GM18508 (cell line): Measurements from ENCODE around the gene KCTD5.

Experiments used
- ATAC-seq: cut with Tn5 transposase; IDR thresholded peaks from one replicate; pipeline ENCODE4 v1.9.1; 2021; ENCODE audit warnings: moderate number of reproducible peaks; ENCODE audit not compliant: insufficient read depth, unreplicated experiment

The KCTD5 gene

DNA sequence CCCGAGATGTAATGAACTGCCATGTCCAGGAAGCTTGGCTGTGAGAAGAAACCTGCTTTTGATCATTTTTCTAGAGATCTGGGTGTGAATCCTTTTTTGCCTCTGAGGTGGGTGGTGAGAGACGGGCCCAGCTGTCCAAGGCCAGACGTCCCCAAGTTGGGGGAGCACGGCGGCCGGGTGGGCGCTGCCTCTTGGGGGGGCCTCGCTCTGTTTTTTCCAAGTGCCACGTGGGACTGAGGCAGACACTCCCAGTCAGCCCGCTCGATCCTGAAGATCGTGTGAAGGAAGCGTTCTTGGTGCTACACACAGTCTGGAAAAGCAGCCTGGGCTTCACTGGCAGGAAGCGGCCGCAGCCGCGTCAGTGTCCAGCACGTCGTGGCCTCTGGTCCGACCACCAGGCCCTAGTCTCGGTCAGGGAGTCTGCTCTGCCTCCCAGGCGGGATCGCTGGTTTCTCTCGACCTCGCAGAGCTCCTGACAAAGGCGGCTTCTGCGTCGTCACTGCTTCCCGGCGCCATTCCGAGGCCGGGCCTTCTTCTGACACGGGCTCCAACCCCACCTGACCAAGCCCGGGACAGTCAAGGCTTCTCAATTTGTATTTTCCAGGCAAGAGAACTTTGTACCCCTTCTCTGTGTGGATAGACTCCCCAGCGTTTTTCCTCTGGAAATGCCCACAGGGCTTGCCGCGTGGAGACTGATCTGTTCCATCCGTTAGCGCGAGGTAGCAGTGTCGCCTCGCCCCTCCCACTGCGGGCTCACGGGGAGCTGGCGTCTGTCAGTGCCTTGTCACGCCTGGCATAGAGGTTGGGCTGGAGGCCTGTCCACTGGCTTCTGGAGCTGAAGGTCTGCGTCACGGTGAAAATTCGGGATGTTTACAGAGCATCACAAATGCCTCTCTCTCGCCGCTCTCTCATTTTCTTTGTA is 25.3 kb downstream of the KCTD5 start:
- ATAC-seq, result no peak

DNA sequence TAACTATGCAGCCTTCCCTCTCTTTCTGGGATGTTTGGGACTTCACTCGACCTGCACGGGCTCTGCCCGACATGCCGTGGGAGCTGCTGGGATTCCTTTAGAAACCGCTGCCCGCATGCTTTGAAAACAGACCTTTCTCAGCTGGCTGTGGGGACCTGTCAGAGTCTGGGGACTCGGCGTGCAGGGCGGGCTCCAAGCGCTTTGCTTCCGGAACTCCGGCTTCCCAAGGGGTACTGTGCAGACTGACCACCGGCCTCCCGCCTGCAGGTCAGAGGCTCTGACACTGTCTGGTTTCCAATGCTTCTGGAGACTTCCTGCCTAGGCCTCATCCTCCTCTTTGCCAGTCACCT is 25.9 kb downstream of the KCTD5 start:
- ATAC-seq, result no peak

- no peak for ATAC-seq
Observed at GRCh38 chr16:2708955-2709587, 26.7 kb downstream of the KCTD5 start.

DNA sequence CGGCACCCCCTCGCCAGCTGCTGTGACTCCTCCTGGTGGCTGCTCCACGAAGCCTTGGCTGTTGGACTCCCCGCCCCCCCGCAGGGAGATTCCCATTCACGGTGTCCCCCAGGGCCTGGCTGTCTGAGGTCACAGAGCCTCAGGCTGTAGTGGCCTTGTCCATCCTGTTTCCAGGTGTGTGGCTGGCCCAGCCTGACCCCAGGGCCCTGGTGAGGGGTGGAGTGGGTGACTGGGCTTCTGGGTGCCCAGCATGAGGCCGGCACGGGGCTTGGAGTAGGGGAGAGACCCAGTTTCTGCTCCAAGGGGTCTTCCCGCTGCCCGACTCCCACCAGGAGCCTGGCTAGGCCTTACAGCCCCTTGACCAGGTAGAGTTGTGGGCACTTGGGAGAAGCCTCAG is 27.3 kb downstream of the KCTD5 start:
- no peak for ATAC-seq

DNA sequence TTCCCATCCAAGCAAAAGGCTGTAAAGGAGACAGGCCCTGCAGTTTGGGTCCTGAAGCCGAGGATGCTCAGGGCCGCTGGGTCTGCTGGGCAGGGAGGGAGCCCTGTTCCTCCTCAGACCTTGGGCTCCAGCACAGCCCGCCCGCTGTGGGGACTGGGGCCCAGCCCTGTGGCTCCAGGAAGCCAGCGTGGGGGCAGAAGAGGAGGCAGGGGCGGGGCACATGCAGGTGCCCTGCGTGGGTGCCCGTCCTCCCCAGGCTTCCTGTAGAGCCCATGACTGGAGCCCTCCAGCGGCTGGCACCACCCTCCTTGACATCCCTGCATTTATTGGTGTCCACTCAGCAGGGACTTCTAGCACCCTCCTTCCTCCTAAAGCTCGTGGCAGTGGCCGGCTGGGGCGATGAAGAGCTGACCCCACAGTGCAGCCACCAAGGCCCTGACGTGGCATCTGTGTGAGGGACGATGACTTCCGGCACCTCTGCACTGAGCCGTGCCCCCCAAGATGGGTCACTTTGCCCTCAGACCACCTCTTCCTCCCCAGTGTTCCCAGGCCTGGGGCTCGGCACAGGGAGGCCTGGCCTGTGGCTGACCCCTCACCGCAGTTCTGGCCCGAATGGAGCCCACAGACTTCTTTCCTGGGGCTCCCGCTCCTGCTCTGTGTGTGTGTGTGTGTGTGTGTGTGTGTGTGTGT is 27.8 kb downstream of the KCTD5 start:
- ATAC-seq, result no peak

GRCh38 chr16:2710711-2711231 is 28.4 kb downstream of the KCTD5 start:
- no peak for ATAC-seq

GRCh38 chr16:2711370-2712062 is 29.2 kb downstream of the KCTD5 start:
- ATAC-seq, result no peak

DNA sequence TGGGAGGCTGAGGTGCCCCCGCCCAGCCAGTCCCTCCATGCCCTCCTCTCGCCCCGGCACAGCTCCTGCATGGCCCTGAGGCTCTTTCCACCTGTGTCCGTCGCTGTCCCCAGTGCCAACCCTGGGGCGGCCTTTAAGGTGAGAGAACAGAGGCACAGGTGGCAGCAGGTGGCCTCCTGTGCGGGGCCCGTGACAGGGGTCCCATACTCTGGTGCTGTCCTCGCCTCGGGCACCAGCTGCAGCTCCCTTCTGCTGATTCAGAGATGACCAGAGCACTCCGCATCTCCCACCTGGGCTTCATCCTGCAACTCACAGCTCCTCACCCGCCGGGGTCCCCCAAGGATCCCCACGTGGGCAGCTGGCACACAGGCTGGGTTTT is 29.7 kb downstream of the KCTD5 start:
- ATAC-seq, result no peak

DNA sequence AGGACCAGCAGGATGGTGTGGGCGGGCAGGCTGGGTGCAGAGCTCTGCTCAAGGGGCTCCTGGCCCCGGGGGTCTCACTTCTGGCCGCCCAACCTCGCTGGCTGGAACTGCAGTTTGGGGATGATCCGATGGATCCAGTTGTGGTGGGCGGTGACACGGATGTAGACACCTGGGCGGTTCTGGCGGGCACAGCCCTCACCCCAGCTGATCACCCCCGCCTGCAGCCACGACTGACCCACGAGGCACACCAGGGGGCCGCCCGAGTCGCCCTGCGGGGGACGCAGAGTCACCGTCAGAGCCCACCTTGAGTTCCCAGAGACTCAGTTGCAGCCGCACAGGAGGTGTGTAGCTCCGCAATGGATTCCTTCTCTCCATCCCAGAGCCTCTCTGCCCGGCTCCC is 30.2 kb downstream of the KCTD5 start:
- ATAC-seq, result no peak

DNA sequence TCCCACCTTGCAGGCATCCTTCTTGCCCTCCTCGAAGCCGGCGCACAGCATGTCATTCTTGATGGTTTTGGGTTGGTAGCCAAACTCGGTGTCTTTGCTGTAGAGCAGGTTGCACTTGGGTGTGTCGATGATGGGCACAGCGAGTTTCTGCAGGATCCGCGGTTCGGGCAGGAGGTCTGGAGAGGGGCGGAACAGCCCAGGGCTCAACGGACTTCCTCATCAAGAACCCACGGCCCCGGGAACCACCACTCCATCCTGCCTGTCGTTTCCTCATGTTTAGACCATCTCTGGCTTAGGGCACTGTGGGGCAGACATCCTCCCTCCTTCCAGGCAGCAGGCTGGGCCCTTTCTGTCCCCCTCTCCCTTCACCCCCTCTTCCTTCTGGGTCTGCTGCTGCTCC is 31.2 kb downstream of the KCTD5 start:
- no peak for ATAC-seq

DNA sequence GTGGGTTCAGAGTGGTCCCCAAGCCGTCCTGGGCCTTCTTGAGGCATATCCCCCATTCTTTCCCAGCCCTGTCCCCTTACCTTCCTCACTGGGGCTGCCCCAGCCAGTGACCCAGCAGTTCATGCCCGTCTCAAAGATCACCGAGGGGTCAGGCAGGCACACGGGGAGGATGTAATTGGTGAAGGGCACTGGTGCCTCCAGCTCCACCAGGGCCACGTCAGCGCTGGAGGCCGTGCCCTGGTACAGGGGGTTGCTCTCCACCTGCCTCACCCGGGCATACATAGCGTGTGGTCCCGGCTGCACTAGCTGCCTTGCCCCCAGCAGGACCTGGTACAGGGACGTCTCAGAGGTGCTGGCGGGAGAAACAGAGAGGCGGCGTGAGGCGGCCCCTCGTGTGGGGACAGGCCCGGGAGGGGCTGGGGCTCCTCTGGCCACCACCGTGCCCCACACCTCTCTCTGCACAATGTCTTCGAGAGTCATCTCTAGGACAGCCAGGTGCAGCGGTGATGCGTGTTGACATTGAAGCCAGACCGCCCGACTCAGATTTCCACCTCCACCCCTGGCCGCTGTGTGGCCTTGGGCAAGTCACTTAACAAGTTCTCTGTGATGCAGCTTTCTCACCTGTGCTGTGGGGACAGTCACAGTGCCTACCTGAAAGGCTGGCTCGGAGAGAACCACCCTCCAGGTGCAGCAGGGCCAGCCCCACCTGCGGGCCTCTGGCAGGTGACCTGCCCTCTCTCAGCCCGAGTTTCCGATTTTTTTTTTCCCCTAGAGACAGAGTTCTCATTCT is 31.9 kb downstream of the KCTD5 start:
- no peak for ATAC-seq

- no peak for ATAC-seq
Observed at GRCh38 chr16:2715064-2715463, 32.7 kb downstream of the KCTD5 start.

- ATAC-seq, result no peak
Observed at GRCh38 chr16:2715519-2715918, 33.2 kb downstream of the KCTD5 start.

DNA sequence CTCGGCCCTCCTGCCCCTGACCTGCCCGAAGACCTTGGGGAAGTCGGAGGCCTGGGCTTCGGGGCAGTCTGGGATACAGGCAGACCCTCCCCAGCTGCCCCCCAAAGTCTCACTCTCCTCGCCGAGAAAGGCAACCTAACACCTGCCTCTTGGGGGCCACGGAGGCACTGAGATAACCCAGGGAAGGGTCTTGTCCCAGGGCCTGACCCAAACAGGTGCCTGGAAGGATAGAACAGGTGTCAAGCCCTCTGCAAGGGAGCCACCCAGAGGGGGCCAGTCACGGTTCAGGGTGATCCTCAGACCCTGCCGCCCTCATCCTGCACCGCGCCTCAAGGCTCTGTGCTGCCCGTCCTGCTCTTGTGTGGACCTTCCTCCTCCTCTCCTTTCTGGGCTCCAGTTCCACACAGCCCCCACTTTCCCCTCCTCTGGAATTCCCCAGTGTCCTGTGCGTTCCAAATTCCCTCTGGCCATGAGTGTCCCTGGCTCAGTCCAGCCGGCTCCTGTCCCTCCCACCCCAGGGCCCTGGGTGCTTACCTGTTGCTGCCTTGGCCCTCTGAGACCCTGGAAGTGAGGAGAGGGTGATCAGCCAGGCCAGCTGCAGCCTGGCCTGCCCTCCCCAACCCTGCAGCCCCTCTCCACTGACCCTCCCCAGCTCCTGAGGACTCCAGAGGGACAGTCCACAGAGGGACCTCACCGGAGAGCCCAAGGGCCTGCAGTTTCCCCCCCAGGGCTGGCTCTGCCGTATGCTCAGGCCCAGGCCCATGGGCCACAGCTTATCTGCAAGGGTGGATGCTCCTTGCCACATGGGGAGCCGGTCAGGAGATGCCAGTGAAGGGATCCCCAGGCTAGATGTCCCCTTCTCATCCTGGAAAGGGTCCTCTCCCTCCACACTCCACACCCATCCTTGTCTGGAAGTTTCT is 33.9 kb downstream of the KCTD5 start:
- ATAC-seq, result no peak

- ATAC-seq, result no peak
Observed at GRCh38 chr16:2716948-2717347, 34.6 kb downstream of the KCTD5 start.

DNA sequence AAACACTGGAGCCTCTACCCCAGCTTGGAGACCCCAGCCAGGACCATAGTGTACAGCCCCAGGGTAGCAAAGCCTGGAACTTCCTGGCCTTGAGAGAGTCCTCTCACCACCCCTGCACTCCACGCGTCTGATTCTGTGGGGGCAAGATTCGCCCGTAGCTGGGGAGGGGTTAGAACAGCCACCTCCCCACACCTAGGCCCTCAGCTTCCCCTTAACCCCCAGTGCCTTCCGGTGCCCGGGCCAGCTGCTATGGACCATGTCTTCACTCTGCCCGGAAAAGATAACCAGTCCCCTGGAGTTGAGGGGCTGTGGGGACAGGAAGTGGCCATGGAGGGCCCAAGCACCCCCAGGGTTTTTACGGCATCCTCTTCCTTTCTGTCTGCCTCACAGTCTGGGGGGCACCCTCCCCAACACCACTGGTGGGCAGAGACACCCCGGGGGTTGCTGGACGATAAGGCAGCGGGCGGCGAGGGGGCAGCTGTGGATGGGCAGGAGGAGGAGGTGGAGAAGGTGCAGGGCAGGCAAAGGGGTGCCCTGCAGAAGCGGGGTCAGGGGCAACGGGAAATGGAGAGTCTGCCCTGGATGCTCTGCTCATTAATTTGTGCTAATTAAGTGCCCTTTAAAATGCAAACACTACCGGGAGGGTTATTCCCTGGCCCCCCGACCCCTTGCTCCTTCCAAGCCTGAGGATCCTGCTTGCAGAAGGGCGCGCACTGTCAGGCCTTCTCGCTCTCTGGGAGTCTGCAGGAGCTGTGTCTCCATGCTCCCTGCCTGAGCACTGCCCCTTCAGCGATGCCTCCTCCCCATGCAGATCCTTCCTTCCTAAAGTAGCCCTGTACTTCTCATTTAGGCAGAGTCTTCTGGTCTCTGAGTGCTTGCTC is 35.3 kb downstream of the KCTD5 start:
- ATAC-seq, result no peak

DNA sequence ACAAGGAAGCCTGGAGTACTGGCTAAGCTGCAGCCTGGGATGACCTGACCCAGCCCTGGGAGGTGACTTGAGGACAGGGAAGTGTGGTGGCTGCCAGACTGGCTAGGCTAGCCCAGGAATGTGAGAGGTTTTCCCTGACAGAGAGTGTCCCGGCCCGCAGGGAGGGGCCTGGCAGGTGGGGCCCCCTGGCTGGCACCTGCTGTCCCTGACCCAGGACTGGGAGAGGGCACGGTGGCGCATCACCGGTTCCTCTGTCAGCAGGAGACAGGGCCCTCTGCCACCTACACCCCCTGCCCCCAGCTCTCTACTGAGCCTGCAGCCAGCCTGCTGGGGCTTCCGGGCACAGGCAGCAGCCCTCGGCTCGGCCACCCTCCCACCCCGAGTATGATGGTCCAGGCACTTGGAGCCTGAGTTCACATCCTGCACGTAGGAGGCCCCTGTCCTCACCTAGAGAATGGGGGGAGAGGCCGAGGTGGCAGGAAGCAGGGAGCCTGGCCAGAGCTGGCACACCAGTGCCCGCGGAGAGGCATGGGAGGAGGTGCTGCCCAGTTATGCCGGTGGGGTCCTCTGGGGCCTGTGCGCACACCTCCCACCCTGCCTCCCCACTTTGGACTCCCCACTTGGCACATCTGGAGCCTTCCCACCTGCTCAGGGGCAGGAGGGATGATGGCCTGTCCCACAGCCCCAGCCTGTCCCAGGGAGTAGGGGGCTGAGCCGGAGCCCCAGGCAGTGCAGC is 37.2 kb downstream of the KCTD5 start:
- ATAC-seq, result no peak
